Smooth muscle cell (in vitro differentiated cells): ENCODE results near the gene CABLES2. TPM values are rescaled to one million over a fixed set of nuclear protein-coding genes. Genes with fewer than 3 reads are reported as not detected.

Experiments used
- DNase-seq: peaks from one replicate; lab custom pipeline; 2025; ENCODE audit not compliant: unreplicated experiment; lab: John Stamatoyannopoulos, UW
- H2AFZ ChIP-seq: fragments of 200-600 bp; sonication (generic); 2 replicates; pipeline ENCODE4 v1.6.0; 2016; ENCODE audit warnings: antibody characterized with exemption, low read depth, mild to moderate bottlenecking
- H3F3A ChIP-seq: fragments of 200-600 bp; sonication (generic); 2 replicates; pipeline ENCODE4 v1.6.0; 2017; ENCODE audit warnings: antibody characterized with exemption, low read depth
- H3K27ac ChIP-seq: fragments of 200-600 bp; sonication (generic); 2 replicates; pipeline ENCODE4 v1.5.1; 2016; ENCODE audit warnings: low read depth, mild to moderate bottlenecking
- H3K27me3 ChIP-seq: fragments of 200-600 bp; sonication (generic); 2 replicates; pipeline ENCODE4 v1.6.1; 2016; ENCODE audit warnings: low read depth, mild to moderate bottlenecking
- H3K36me3 ChIP-seq: fragments of 200-600 bp; sonication (generic); 2 replicates; pipeline ENCODE4 v1.5.1; 2016; ENCODE audit warnings: low read depth
- H3K4me1 ChIP-seq: fragments of 200-600 bp; sonication (generic); 2 replicates; pipeline ENCODE4 v1.5.1; 2016; ENCODE audit warnings: low read depth
- H3K4me2 ChIP-seq: fragments of 200-600 bp; sonication (generic); 2 replicates; pipeline ENCODE4 v1.6.0; 2016; ENCODE audit warnings: mild to moderate bottlenecking
- H3K4me3 ChIP-seq: fragments of 200-600 bp; sonication (generic); 2 replicates; pipeline ENCODE4 v1.5.1; 2016; ENCODE audit warnings: mild to moderate bottlenecking
- H3K79me2 ChIP-seq: fragments of 200-600 bp; sonication (generic); 2 replicates; pipeline ENCODE4 v1.6.0; 2016; ENCODE audit warnings: low read depth, mild to moderate bottlenecking
- H3K9ac ChIP-seq: fragments of 200-600 bp; sonication (generic); 2 replicates; pipeline ENCODE4 v1.6.0; 2016; ENCODE audit warnings: low read depth
- H3K9me3 ChIP-seq: fragments of 200-600 bp; sonication (generic); replicated peaks from 2 replicates; pipeline ENCODE4 v1.5.1; 2016; ENCODE audit warnings: low read depth
- H4K20me1 ChIP-seq: fragments of 200-600 bp; sonication (generic); 2 replicates; pipeline ENCODE4 v1.6.0; 2016; ENCODE audit warnings: low read depth
- CTCF ChIP-seq: fragments of 200-600 bp; sonication (generic); IDR thresholded peaks from 2 replicates; pipeline ENCODE4 v1.5.1; 2017; ENCODE audit warnings: borderline replicate concordance, mild to moderate bottlenecking, antibody characterized with exemption; ENCODE audit not compliant: insufficient read depth, poor library complexity, severe bottlenecking
- WGBS: methylation state at CpG from one replicate; pipeline ENCODE4 v1.1.7; 2016; ENCODE audit warnings: low lambda C conversion rate; 5-methylcytosine and 5-hydroxymethylcytosine counted together
- polyA plus RNA-seq: library from polyadenylated mRNA; unstranded; fragments of >200 nt; fragmentation: Nextera tagmentation; extraction: Ambion mirVana; gene quantifications from 2 replicates; pipeline ENCODE4 v1.2.1, GENCODE V29; 2016
- total RNA-seq: library from RNA; depleted of rRNA; stranded (reverse); fragments of >200 nt; gene quantifications from 2 replicates; pipeline ENCODE4 v1.2.3, GENCODE V29; 2014

CABLES2 gene
- total and polyA plus RNA-seq, 2 experiments from 2014 or later: 7.4 to 7.6 TPM

GRCh38 chr20:62382306-62383198 is 24.5 kb downstream of the CABLES2 start:
- Histone ChIP-seq H3K4me3 (no peak overlapping the region), H3K9ac (no peak overlapping the region), H4K20me1 (peaks cover 14% of the 10 kb centered on the region), H3K4me2 (no peak overlapping the region), H2AFZ (no peak overlapping the region), H3F3A (peaks cover 3% of the 10 kb centered on the region), H3K4me1 (peaks cover 6% of the 10 kb centered on the region), H3K27me3 (no peaks in the 10 kb centered on the region), H3K36me3 (no peaks in the 10 kb centered on the region), H3K79me2 (peaks cover 25% of the 10 kb centered on the region), H3K9me3 (no peaks in the 10 kb centered on the region), H3K27ac (no peak overlapping the region)
- peak; percentile 44 for DNase-seq
- WGBS: 52% methylated on average over 18 of the region's 18 CpGs
- peak; percentile 91 for TF ChIP-seq CTCF

GRCh38 chr20:62381842-62382241 is 25.2 kb downstream of the CABLES2 start:
- Histone ChIP-seq H2AFZ (no peak overlapping the region), H3K4me2 (no peak overlapping the region), H3K4me3 (no peak overlapping the region), H4K20me1 (peaks cover 10% of the 10 kb centered on the region), H3K9me3 (no peaks in the 10 kb centered on the region), H3K27me3 (no peaks in the 10 kb centered on the region), H3K79me2 (peaks cover 18% of the 10 kb centered on the region), H3K4me1 (peaks cover 8% of the 10 kb centered on the region), H3K27ac (no peak overlapping the region), H3K9ac (no peak overlapping the region), H3F3A (peaks cover 8% of the 10 kb centered on the region), H3K36me3 (no peaks in the 10 kb centered on the region)
- no peak for TF ChIP-seq CTCF
- DNase-seq: no peak
- 67% methylated on average over 6 of the region's 6 CpGs for WGBS

- Histone ChIP-seq H3K36me3 (no peaks in the 10 kb centered on the region), H3K27ac (peak overlapping the region; percentile 67), H3K4me3 (no peak overlapping the region), H2AFZ (no peak overlapping the region), H3K9ac (peak overlapping the region; percentile 47), H3K79me2 (peaks cover 13% of the 10 kb centered on the region), H3K9me3 (no peaks in the 10 kb centered on the region), H3F3A (peaks cover 8% of the 10 kb centered on the region), H3K27me3 (no peaks in the 10 kb centered on the region), H3K4me2 (no peak overlapping the region), H3K4me1 (peaks cover 12% of the 10 kb centered on the region), H4K20me1 (peaks cover 10% of the 10 kb centered on the region)
- no peak for DNase-seq
- no peak for TF ChIP-seq CTCF
- WGBS: 38% methylated on average over 16 of the region's 16 CpGs
These were observed 25.8 kb downstream of the CABLES2 start for GRCh38 chr20:62381202-62381797.
